Activated CD4-positive, alpha-beta T cell treated with anti-CD3 and anti-CD28 coated beads for 4 hours (primary cell): ENCODE data around the gene BACH2.
"Not testable (repeated sequence)": the region's sequence is repeated elsewhere in the genome, so short reads cannot be mapped to it uniquely, and the experiment has no call there.

Experiments
- DNase-seq, 2 donors: peaks; one replicate each; pipeline ENCODE4 v3.0.0-alpha.2; 2020

Gene BACH2

GRCh38 chr6:90087106-90087833, 209.4 kb downstream of the BACH2 start:
- no peak for DNase-seq

GRCh38 chr6:90086517-90086916, 210.1 kb downstream of the BACH2 start:
- DNase-seq: no peak

- DNase-seq: peak; percentile 46 to 60
Measured at GRCh38 chr6:90083891-90084290, 212.8 kb downstream of the BACH2 start.

- DNase-seq: no peak
Measured at GRCh38 chr6:90082847-90083246, 213.8 kb downstream of the BACH2 start.

- peak; percentile 73 to 77 for DNase-seq
Measured at GRCh38 chr6:90080876-90081481, 215.7 kb downstream of the BACH2 start.

- peak; percentile 60 to 62 for DNase-seq
Measured at GRCh38 chr6:90079560-90080490, 216.8 kb downstream of the BACH2 start.

GRCh38 chr6:90078513-90079289, 217.9 kb downstream of the BACH2 start:
- DNase-seq: peak; percentile 44 to 51

GRCh38 chr6:90076511-90077415, 219.9 kb downstream of the BACH2 start:
- no peak for DNase-seq

GRCh38 chr6:90074161-90074850, 222.3 kb downstream of the BACH2 start:
- no peak for DNase-seq

GRCh38 chr6:90072935-90073464, 223.6 kb downstream of the BACH2 start:
- no peak for DNase-seq

- no peak for DNase-seq
Measured at GRCh38 chr6:90072501-90072900, 224.1 kb downstream of the BACH2 start.

- no peak for DNase-seq
Measured at GRCh38 chr6:90068703-90069523, 227.7 kb downstream of the BACH2 start.

GRCh38 chr6:90068264-90068663, 228.4 kb downstream of the BACH2 start:
- DNase-seq: peak in 1 of 2 donors; percentile 27

GRCh38 chr6:90066697-90067096, 229.9 kb downstream of the BACH2 start:
- DNase-seq: no peak

GRCh38 chr6:90065173-90065572, 231.5 kb downstream of the BACH2 start:
- no peak for DNase-seq

GRCh38 chr6:90062667-90063066, 234.0 kb downstream of the BACH2 start:
- DNase-seq: no peak

GRCh38 chr6:90062051-90062450, 234.6 kb downstream of the BACH2 start:
- no peak for DNase-seq

GRCh38 chr6:90059178-90059577, 237.5 kb downstream of the BACH2 start:
- not testable (repeated sequence) for DNase-seq

- not testable (repeated sequence) for DNase-seq
Measured at GRCh38 chr6:90055924-90056323, 240.7 kb downstream of the BACH2 start.

- not testable (repeated sequence) for DNase-seq
Measured at GRCh38 chr6:90054193-90054592, 242.4 kb downstream of the BACH2 start.
